ENCODE measurements around the gene TP53I3. TPM values are rescaled to one million over a fixed set of nuclear protein-coding genes. Genes with fewer than 3 reads are reported as not detected.
"Not testable (repeated sequence)": the region's sequence is repeated elsewhere in the genome, so short reads cannot be mapped to it uniquely, and the experiment has no call there.

TP53I3 gene
- total RNA-seq, 1 experiment from 2014 or later: 20.1 TPM

DNA sequence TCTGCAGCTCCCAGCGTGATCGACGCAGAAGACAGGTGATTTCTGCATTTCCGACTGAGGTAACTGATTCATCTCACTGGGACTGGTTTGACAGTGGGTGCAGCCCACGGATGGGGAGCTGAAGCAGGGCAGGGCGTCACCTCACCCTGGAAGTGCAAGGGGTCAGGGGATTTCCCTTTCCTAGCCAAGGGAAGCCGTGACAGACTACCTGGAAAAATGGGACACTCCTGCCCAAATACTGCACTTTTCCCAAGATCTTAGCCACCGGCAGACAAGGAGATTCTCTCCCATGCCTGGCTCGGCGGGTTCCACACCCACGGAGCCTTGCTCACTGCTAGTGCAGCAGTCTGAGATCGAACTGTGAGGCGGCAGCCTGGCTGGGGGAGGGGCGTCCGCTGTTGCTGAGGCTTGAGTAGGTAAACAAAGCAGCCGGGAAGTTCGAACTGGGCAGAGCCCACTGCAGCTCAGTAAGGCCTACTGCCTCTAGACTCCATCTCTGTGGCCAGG, 10.6 kb upstream of the TP53I3 start:
- H3K4me3 ChIP-seq (replicated peaks in 1 of 2; ENCODE audit: low read depth in 1 of 2, low read length in 2 of 2); RAD21 ChIA-PET (ENCODE audit: low non-redundant PET in 1 of 2, low total read pairs in 2 of 2, uncharacterized antibody in 2 of 2, unreplicated experiment in 2 of 2); H3K9me2 ChIP-seq (ENCODE audit: insufficient read depth); POLR2A ChIA-PET; ATAC-seq; intact Hi-C loops (cut with micrococcal nuclease); H3K4me1 ChIP-seq (ENCODE audit: control insufficient read depth in 1 of 2, insufficient read depth in 2 of 2, low read length in 2 of 2); H3K4me2 ChIP-seq (ENCODE audit: low read length); H2AFZ ChIP-seq (ENCODE audit: low read depth, low read length, poor library complexity, severe bottlenecking); H3K79me2 ChIP-seq (ENCODE audit: insufficient read depth, low read length); H4K20me1 ChIP-seq (ENCODE audit: insufficient read depth); H3K27ac ChIP-seq (ENCODE audit: low read depth, low read length); H3K36me3 ChIP-seq (ENCODE audit: control insufficient read depth in 1 of 2, insufficient read depth in 2 of 2, low read length in 2 of 2); BruUV-seq (replicated peaks); H3K9ac ChIP-seq (ENCODE audit: low read length); H3K9me3 ChIP-seq (ENCODE audit: control insufficient read depth in 1 of 2, insufficient read depth in 1 of 2, low read depth in 1 of 2, low read length in 2 of 2); H3K27me3 ChIP-seq (ENCODE audit: insufficient read depth, low read length); CTCF ChIA-PET; DNase-seq (ENCODE audit: low read depth, low spot score): not testable (repeated sequence)

DNA sequence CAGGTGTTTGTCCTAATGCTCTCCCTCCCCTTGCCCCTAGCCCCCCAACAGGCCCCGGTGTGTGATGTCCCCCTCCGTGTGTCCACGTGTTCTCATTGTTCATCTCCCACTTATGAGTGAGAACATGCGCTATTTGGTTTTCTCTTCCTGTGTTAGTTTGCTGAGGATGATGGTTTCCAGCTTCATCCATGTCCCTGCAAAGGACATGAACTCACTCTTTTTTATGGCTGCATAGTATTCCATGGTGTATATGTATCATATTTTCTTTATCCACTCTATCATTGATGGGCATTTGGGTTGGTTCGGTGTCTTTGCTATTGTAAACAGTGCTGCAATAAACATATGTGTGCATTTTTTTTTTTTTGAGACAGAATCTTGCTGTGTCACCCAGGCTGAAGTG, 8.6 kb upstream of the TP53I3 start:
- DNase-seq (ENCODE audit: low read depth, low spot score); intact Hi-C loops (cut with micrococcal nuclease); ATAC-seq; H3K9me3 ChIP-seq (ENCODE audit: control insufficient read depth in 1 of 2, insufficient read depth in 1 of 2, low read depth in 1 of 2, low read length in 2 of 2); BruUV-seq (replicated peaks); CTCF ChIA-PET; H3K9me2 ChIP-seq (ENCODE audit: insufficient read depth); H3K4me3 ChIP-seq (replicated peaks in 1 of 2; ENCODE audit: low read depth in 1 of 2, low read length in 2 of 2); H3K27ac ChIP-seq (ENCODE audit: low read depth, low read length); H3K9ac ChIP-seq (ENCODE audit: low read length); H3K4me1 ChIP-seq (ENCODE audit: control insufficient read depth in 1 of 2, insufficient read depth in 2 of 2, low read length in 2 of 2); H3K79me2 ChIP-seq (ENCODE audit: insufficient read depth, low read length); H4K20me1 ChIP-seq (ENCODE audit: insufficient read depth); H3K4me2 ChIP-seq (ENCODE audit: low read length); H3K27me3 ChIP-seq (ENCODE audit: insufficient read depth, low read length); RAD21 ChIA-PET (ENCODE audit: low non-redundant PET in 1 of 2, low total read pairs in 2 of 2, uncharacterized antibody in 2 of 2, unreplicated experiment in 2 of 2); H3K36me3 ChIP-seq (ENCODE audit: control insufficient read depth in 1 of 2, insufficient read depth in 2 of 2, low read length in 2 of 2); POLR2A ChIA-PET; H2AFZ ChIP-seq (ENCODE audit: low read depth, low read length, poor library complexity, severe bottlenecking): not testable (repeated sequence)

DNA sequence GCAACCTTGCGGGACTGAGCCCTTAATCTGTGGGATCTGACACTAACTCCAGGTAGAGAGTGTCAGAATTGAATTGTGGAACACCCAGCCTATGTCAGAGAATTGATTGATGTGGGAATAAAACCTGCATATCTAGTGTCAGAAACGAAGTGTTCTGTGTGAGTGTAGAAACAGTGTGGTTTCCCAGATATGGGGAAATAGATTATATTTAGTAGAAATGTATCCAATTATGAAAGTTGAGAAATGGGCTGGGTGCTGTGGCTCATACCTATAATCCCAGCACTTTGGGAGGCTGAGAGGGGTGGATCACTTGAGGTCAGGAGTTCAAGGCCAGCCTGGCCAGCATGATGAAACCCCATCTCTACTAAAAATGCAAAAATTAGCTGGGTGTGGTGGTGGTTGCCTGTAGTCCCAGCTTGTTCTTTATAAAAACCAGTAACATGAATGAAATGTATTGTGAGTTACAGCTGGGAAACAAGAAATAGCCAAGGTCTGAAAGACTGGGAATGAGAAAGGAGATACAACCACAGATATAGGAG, 4.3 kb upstream of the TP53I3 start:
- Histone ChIP-seq H3K4me1 (ENCODE audit: control insufficient read depth in 1 of 2, insufficient read depth in 2 of 2, low read length in 2 of 2) (peaks cover 4 to 10% of the 10 kb centered on the region in 2 experiments; a peak in 2 of 4 replicates), H3K27ac (ENCODE audit: low read depth, low read length) (no peak overlapping the region), H3K9me3 (ENCODE audit: control insufficient read depth in 1 of 2, insufficient read depth in 1 of 2, low read depth in 1 of 2, low read length in 2 of 2) (no peaks in the 10 kb centered on the region), H4K20me1 (ENCODE audit: insufficient read depth) (no peaks in the 10 kb centered on the region), H3K9ac (ENCODE audit: low read length) (no peak overlapping the region), H3K79me2 (ENCODE audit: insufficient read depth, low read length) (no peaks in the 10 kb centered on the region), H3K9me2 (ENCODE audit: insufficient read depth) (no peaks in the 10 kb centered on the region), H3K4me2 (ENCODE audit: low read length) (no peak overlapping the region), H2AFZ (ENCODE audit: low read depth, low read length, poor library complexity, severe bottlenecking) (no peak overlapping the region), H3K4me3 (replicated peaks in 1 of 2; ENCODE audit: low read depth in 1 of 2, low read length in 2 of 2) (no peak overlapping the region), H3K27me3 (ENCODE audit: insufficient read depth, low read length) (no peaks in the 10 kb centered on the region), H3K36me3 (ENCODE audit: control insufficient read depth in 1 of 2, insufficient read depth in 2 of 2, low read length in 2 of 2) (no peaks in the 10 kb centered on the region)
- DNase-seq (ENCODE audit: low read depth, low spot score) (no peak), ATAC-seq (no peak)
- TF ChIP-seq SP1 (IDR thresholded peaks at IDR 0.05; ENCODE audit: low read depth) (no peak), EZH2 (IDR thresholded peaks at IDR 0.05) (no peak), ELF1 (IDR thresholded peaks at IDR 0.05; ENCODE audit: borderline replicate concordance, low read depth) (no peak), SIN3A (IDR thresholded peaks at IDR 0.05; ENCODE audit: low read depth) (no peak), CBX3 (IDR thresholded peaks at IDR 0.05; ENCODE audit: low read depth) (no peak)
- no TSS peak for BruUV-seq (replicated peaks)
- ChIA-PET RAD21 (ENCODE audit: low non-redundant PET in 1 of 2, low total read pairs in 2 of 2, uncharacterized antibody in 2 of 2, unreplicated experiment in 2 of 2) (no interaction called here), POLR2A (no interaction called here), CTCF (no interaction called here)
- intact Hi-C loops (cut with micrococcal nuclease): no loop called here
